Trophoblast cell (in vitro differentiated cells and primary cell): ENCODE measurements around the gene ASB18.

Source experiments
- DNase-seq, 2 donors: peaks; one replicate each; pipeline ENCODE4 v3.0.0-alpha.2; 2016
- H2AFZ ChIP-seq: 2 replicates; pipeline ENCODE4 v1.6.1; 2013; ENCODE audit warnings: low read length, moderate library complexity, mild to moderate bottlenecking; ENCODE audit not compliant: insufficient read depth, poor library complexity
- H2AK5ac ChIP-seq: 2 replicates; pipeline ENCODE4 v1.6.1; 2013; ENCODE audit warnings: mild to moderate bottlenecking, low read length
- H2BK120ac ChIP-seq: 2 replicates; pipeline ENCODE4 v1.6.1; 2013; ENCODE audit warnings: low read length, mild to moderate bottlenecking, moderate library complexity; ENCODE audit not compliant: insufficient read depth, poor library complexity
- H2BK12ac ChIP-seq: 2 replicates; pipeline ENCODE4 v1.6.1; 2013; ENCODE audit warnings: mild to moderate bottlenecking, low read length, moderate library complexity
- H2BK5ac ChIP-seq: 2 replicates; pipeline ENCODE4 v1.6.1; 2013; ENCODE audit warnings: low read length, low read depth, moderate library complexity, mild to moderate bottlenecking; ENCODE audit not compliant: poor library complexity
- H3K14ac ChIP-seq: 2 replicates; pipeline ENCODE4 v1.6.1; 2013; ENCODE audit warnings: mild to moderate bottlenecking, low read length
- H3K18ac ChIP-seq: 2 replicates; pipeline ENCODE4 v1.6.1; 2013; ENCODE audit warnings: mild to moderate bottlenecking, low read length
- H3K23ac ChIP-seq: 2 replicates; pipeline ENCODE4 v1.6.1; 2013; ENCODE audit warnings: low read length
- H3K27ac ChIP-seq: 2 replicates; pipeline ENCODE4 v1.5.1; 2013; ENCODE audit warnings: low read depth, mild to moderate bottlenecking, inconsistent platforms, low read length, moderate library complexity
- H3K27me3 ChIP-seq: 2 replicates; pipeline ENCODE4 v1.6.1; 2013; ENCODE audit warnings: inconsistent platforms, mild to moderate bottlenecking, low read length, moderate library complexity; ENCODE audit not compliant: insufficient read depth
- H3K36me3 ChIP-seq, 2 experiments: 1 replicate in 1 of 2; 2 replicates in 1 of 2; pipeline ENCODE4 v1.6.1; 2013; ENCODE audit warnings: low read length in 2 of 2, mild to moderate bottlenecking in 2 of 2, moderate library complexity in 1 of 2; ENCODE audit not compliant: insufficient read depth in 2 of 2, control insufficient read depth in 1 of 2
- H3K4ac ChIP-seq: 2 replicates; pipeline ENCODE4 v1.6.1; 2013; ENCODE audit warnings: low read depth, mild to moderate bottlenecking, low read length, moderate library complexity
- H3K4me1 ChIP-seq, 2 experiments: 1 replicate in 1 of 2; 2 replicates in 1 of 2; pipeline ENCODE4 v1.6.1; 2013; ENCODE audit warnings: low read length in 2 of 2, mild to moderate bottlenecking in 2 of 2, moderate library complexity in 1 of 2; ENCODE audit not compliant: insufficient read depth in 2 of 2, control insufficient read depth in 1 of 2
- H3K4me2 ChIP-seq: 2 replicates; pipeline ENCODE4 v1.6.1; 2013; ENCODE audit warnings: inconsistent platforms, mild to moderate bottlenecking, low read length, moderate library complexity
- H3K4me3 ChIP-seq: 2 replicates; pipeline ENCODE4 v1.5.1; 2013; ENCODE audit warnings: mild to moderate bottlenecking, low read depth, low read length, inconsistent platforms
- H3K79me1 ChIP-seq: one replicate; pipeline ENCODE4 v1.6.1; 2013; ENCODE audit warnings: low read length
- H3K79me2 ChIP-seq: 2 replicates; pipeline ENCODE4 v1.6.1; 2013; ENCODE audit warnings: low read length, mild to moderate bottlenecking; ENCODE audit not compliant: control insufficient read depth, insufficient read depth, poor library complexity
- H3K9ac ChIP-seq: 2 replicates; pipeline ENCODE4 v1.6.1; 2013; ENCODE audit warnings: mild to moderate bottlenecking, low read length
- H3K9me3 ChIP-seq: 2 replicates; pipeline ENCODE4 v1.6.1; 2013; ENCODE audit warnings: low read depth, mild to moderate bottlenecking, control low read depth, inconsistent platforms, low read length; ENCODE audit not compliant: insufficient read depth
- H4K12ac ChIP-seq: 2 replicates; pipeline ENCODE4 v1.6.1; 2013; ENCODE audit warnings: low read depth, mild to moderate bottlenecking, low read length, moderate library complexity
- H4K8ac ChIP-seq: 2 replicates; pipeline ENCODE4 v1.6.1; 2013; ENCODE audit warnings: low read depth, mild to moderate bottlenecking, low read length, moderate library complexity
- H4K91ac ChIP-seq: one replicate; pipeline ENCODE4 v1.6.1; 2013; ENCODE audit warnings: low read depth, mild to moderate bottlenecking, low read length, moderate library complexity
- WGBS: extraction: QIAGEN DNeasy Blood & Tissue Kit; methylation state at CpG from one replicate; pipeline ENCODE4 v1.1.7; 2013; ENCODE audit warnings: missing lambda C conversion rate; ENCODE audit not compliant: insufficient read length, insufficient coverage; ENCODE audit errors: extremely low coverage; 5-methylcytosine and 5-hydroxymethylcytosine counted together

Gene ASB18

DNA sequence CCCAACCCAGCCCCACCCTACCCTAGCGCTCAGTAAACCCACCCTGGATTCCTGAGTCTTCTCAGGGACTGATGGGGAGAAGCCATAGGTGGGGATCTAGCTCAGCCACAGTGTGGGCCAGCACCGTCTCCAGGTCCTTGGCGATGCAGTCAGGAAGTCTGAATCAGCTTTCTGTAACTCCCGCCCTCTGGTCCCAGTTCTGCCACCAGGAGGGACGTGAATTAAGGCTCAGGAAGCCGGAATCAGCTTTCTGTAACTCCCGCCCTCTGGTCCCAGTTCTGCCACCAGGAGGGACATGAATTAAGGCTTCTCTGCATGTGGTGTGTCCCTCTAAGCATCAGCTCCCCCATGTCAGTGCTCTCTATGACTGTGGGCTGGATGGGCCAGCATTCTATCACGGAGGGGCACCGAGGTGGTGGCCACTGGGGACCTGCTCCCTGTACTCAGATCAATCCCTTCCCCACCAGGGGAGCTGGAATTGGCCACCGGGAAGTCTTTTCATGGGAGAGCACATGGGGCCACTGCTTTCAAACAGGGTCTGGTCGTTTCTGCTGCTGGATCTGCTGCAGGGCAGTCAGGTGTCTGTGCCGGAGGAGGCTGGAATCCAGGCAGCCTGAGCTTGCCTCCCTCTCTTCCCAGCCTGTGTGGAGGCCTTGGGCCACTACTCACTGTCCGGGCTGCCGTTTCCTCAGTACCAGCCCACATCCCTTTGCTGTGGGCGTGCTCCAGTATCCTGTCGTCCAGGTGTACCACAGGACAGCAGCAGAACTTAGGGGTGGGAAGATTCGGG lies 24.7 kb downstream of the ASB18 start:
- Histone ChIP-seq H4K8ac (no peak overlapping the region), H3K9me3 (peaks cover 3% of the 10 kb centered on the region), H3K14ac (no peak overlapping the region), H3K36me3 (no peaks in the 10 kb centered on the region), H3K18ac (no peak overlapping the region), H3K4me1 (peaks cover 12 to 19% of the 10 kb centered on the region in 2 experiments), H3K79me1 (no peaks in the 10 kb centered on the region), H4K12ac (no peak overlapping the region), H4K91ac (peak overlapping the region; percentile 25), H3K4me2 (no peak overlapping the region), H2AK5ac (no peak overlapping the region), H3K79me2 (no peaks in the 10 kb centered on the region), H2AFZ (no peak overlapping the region), H2BK5ac (no peak overlapping the region), H3K9ac (no peak overlapping the region), H3K27me3 (peaks cover 26% of the 10 kb centered on the region), H2BK12ac (peak overlapping the region; percentile 34), H3K23ac (no peak overlapping the region), H3K4ac (no peak overlapping the region), H3K4me3 (no peak overlapping the region), H2BK120ac (no peak overlapping the region), H3K27ac (no peak overlapping the region)
- DNase-seq = peak in 1 of 2 donors; percentile 26
- WGBS = no CpG with 5 or more reads among the region's 17 CpGs

GRCh38 chr2:236238751-236239150 lies 25.5 kb downstream of the ASB18 start:
- H3K23ac ChIP-seq = no peak overlapping the region
- no peak overlapping the region for H4K12ac ChIP-seq
- H3K79me2 ChIP-seq = no peaks in the 10 kb centered on the region
- no peaks in the 10 kb centered on the region for H3K36me3 ChIP-seq
- no peak overlapping the region for H3K4ac ChIP-seq
- H2AK5ac ChIP-seq = no peak overlapping the region
- no peak overlapping the region for H3K9ac ChIP-seq
- no CpG with 5 or more reads among the region's 6 CpGs for WGBS
- H4K91ac ChIP-seq = no peak overlapping the region
- no peak overlapping the region for H2BK12ac ChIP-seq
- H3K14ac ChIP-seq = no peak overlapping the region
- H3K4me3 ChIP-seq = no peak overlapping the region
- H3K4me2 ChIP-seq = no peak overlapping the region
- no peak overlapping the region for H4K8ac ChIP-seq
- no peak overlapping the region for H3K18ac ChIP-seq
- H2AFZ ChIP-seq = no peak overlapping the region
- no peak overlapping the region for H3K27ac ChIP-seq
- H3K4me1 ChIP-seq = peaks cover 12 to 19% of the 10 kb centered on the region in 2 experiments
- H3K79me1 ChIP-seq = no peaks in the 10 kb centered on the region
- H3K27me3 ChIP-seq = peaks cover 26% of the 10 kb centered on the region
- peaks cover 3% of the 10 kb centered on the region for H3K9me3 ChIP-seq
- peak; percentile 55 for DNase-seq
- H2BK5ac ChIP-seq = no peak overlapping the region
- H2BK120ac ChIP-seq = no peak overlapping the region

DNA sequence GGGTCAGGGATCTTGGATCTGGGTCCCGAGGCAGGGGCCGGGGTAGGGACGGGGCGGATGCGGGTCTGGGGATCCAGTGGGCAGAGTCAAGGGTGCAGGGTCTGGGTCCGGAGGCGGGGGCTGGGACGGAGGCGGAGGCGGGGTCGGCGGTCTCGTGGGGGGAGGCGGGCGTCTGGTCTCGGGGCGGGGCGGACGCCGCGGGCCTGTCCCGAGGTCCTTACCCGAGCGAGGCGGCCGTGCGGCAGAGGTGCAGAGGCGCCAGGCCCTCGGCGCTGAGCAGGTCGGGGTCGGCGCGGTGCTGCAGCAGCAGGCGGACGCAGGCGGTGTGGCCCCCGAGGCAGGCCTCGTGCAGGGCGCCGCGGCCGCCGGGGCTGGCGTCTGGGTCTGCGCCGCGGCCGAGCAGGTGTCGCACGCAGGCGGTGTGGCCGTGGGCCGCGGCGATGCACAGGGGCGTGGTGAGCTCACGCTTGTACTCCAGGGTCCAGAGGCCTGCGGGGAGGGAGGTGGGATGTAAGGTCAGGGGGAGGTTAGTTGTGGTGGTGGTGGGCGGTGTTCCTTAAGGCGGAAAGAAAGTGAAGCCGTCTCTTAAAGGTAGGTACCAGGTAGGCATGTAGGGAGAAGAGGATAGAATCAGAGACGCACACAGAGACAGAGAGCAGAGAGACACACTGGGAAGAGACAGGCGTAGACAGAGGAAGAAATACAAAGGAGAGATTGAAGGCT lies 26.6 kb downstream of the ASB18 start:
- no peaks in the 10 kb centered on the region for H3K79me1 ChIP-seq
- no peak overlapping the region for H4K8ac ChIP-seq
- WGBS = no CpG with 5 or more reads among the region's 64 CpGs

DNA sequence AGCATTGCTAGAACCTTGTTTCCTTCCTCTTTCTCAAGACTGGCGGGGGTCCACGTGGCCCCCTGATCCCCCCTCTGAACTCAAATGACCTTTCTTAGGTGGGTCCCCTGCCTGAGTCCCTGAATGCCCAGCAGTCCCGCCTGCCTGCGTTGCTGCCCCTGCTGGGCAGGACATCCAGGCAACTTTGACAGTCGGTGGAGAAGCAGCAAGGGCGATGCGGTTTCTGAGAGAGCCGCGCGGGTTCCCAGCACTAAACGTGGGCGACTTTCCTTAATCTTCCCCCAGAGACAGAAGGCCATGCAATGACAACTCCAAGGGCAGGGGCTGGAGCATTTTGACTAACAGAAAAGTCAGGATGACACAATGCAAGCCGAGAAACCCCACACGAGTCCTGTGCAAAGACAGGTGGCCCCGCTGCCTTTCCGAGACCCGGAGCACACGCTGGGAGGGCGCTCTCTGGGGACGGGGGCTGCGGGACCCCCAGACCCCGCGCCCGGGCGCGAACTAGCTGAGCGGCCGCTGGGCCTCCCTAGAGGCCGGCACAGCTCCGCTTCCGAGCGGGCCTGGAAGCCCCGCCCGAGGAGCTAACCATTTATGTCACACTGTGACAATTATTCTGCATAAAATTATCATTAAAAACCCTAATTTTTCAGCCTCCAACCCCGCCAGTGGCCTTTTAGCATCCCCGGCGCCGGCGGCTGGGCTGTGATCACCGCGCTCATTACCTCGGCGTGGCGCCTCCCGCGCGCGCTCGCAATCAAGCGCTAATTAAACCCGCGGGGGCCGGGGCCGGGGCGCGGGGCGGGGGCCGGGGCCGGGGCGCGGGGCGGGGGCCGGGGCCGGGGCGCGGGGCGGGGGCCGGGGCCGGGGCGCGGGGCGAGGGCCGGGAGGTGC lies 27.4 kb downstream of the ASB18 start:
- Histone ChIP-seq H4K12ac (no peak overlapping the region), H2BK120ac (no peak overlapping the region), H3K4me3 (no peak overlapping the region), H3K9ac (no peak overlapping the region), H3K14ac (no peak overlapping the region), H4K91ac (no peak overlapping the region), H3K4me1 (peaks cover 12 to 19% of the 10 kb centered on the region in 2 experiments), H4K8ac (no peak overlapping the region), H3K27ac (no peak overlapping the region), H2BK5ac (no peak overlapping the region), H3K4me2 (peak overlapping the region; percentile 53), H3K36me3 (no peaks in the 10 kb centered on the region), H3K79me1 (no peaks in the 10 kb centered on the region), H3K79me2 (no peaks in the 10 kb centered on the region), H2BK12ac (no peak overlapping the region), H2AFZ (no peak overlapping the region), H3K18ac (no peak overlapping the region), H3K9me3 (peaks cover 3% of the 10 kb centered on the region), H3K23ac (no peak overlapping the region), H3K4ac (no peak overlapping the region), H2AK5ac (no peak overlapping the region), H3K27me3 (peaks cover 26% of the 10 kb centered on the region)
- no CpG with 5 or more reads among the region's 73 CpGs for WGBS
- no peak for DNase-seq

More for the DNA sequence above, 26.6 kb downstream of the ASB18 start:
- peak overlapping the region; percentile 37 for H3K4me3 ChIP-seq
- H3K36me3 ChIP-seq = no peaks in the 10 kb centered on the region
- H2AFZ ChIP-seq = peak overlapping the region; percentile 10
- H3K23ac ChIP-seq = no peak overlapping the region
- H4K12ac ChIP-seq = no peak overlapping the region
- H3K4me1 ChIP-seq = peaks cover 12 to 19% of the 10 kb centered on the region in 2 experiments
- H3K9me3 ChIP-seq = peaks cover 3% of the 10 kb centered on the region
- peak in 1 of 2 donors; percentile 3 for DNase-seq
- no peaks in the 10 kb centered on the region for H3K79me2 ChIP-seq
- no peak overlapping the region for H2BK12ac ChIP-seq
- H3K4me2 ChIP-seq = peak overlapping the region; percentile 62
- H3K9ac ChIP-seq = no peak overlapping the region
- no peak overlapping the region for H3K27ac ChIP-seq
- H2BK120ac ChIP-seq = no peak overlapping the region
- H2BK5ac ChIP-seq = no peak overlapping the region
- no peak overlapping the region for H2AK5ac ChIP-seq
- H4K91ac ChIP-seq = no peak overlapping the region
- H3K14ac ChIP-seq = no peak overlapping the region
- H3K27me3 ChIP-seq = peaks cover 26% of the 10 kb centered on the region
- no peak overlapping the region for H3K18ac ChIP-seq
- H3K4ac ChIP-seq = no peak overlapping the region
